HepG2 (cell line): ENCODE data around the gene MN1. TPM values are rescaled to one million over a fixed set of nuclear protein-coding genes. Genes with fewer than 3 reads are reported as not detected.

Experiments
- ARNTL ChIP-seq: sonication (generic); formaldehyde crosslinking; IDR thresholded peaks from 2 replicates; pipeline ENCODE4 v1.4.0; 2020; ENCODE audit warnings: mild to moderate bottlenecking, missing genetic modification reagents
- KIAA2018 ChIP-seq: sonication (generic); formaldehyde crosslinking; IDR thresholded peaks from 2 replicates; pipeline ENCODE4 v1.5.0; 2020; ENCODE audit warnings: mild to moderate bottlenecking, missing genetic modification reagents, borderline replicate concordance
- MED13 ChIP-seq: sonication (generic); formaldehyde crosslinking; IDR thresholded peaks from 2 replicates; pipeline ENCODE4 v1.5.0; 2020; ENCODE audit warnings: missing genetic modification reagents
- MYNN ChIP-seq: sonication (generic); formaldehyde crosslinking; IDR thresholded peaks from 2 replicates; pipeline ENCODE4 v1.4.0; 2020; ENCODE audit warnings: mild to moderate bottlenecking, low read depth, missing genetic modification reagents
- SNAPC4 ChIP-seq: sonication (generic); formaldehyde crosslinking; IDR thresholded peaks from 2 replicates; pipeline ENCODE4 v1.4.0; 2020; ENCODE audit warnings: mild to moderate bottlenecking, missing genetic modification reagents
- ZFP1 ChIP-seq: IDR thresholded peaks from 2 replicates; pipeline ENCODE4 v1.6.1; 2016
- ZNF143 ChIP-seq: sonication (generic); formaldehyde crosslinking; IDR thresholded peaks from 2 replicates; pipeline ENCODE4 v1.4.0; 2020; ENCODE audit warnings: missing genetic modification reagents
- polyA plus RNA-seq, 8 experiments: library from polyadenylated mRNA; depleted of rRNA in 3 of 8; stranded (reverse) in 7 of 8; unstranded in 1 of 8; fragments of >200 nt; fragmentation: Illumina TruSeq in 4 of 8; extraction: Trizol in 4 of 8; gene quantifications; 2 replicates each; pipeline versions ENCODE4 v1.2.1 to v1.2.3, GENCODE V29; 2011 to 2016; ENCODE audit warnings: low read depth in 4 of 8, missing spikeins in 1 of 8, mixed read lengths in 1 of 8; ENCODE audit not compliant: insufficient read depth in 1 of 8
- total RNA-seq, 5 experiments: library from RNA; depleted of rRNA; stranded (reverse); fragments of >200 nt; fragmentation: Illumina TruSeq; extraction: Trizol; gene quantifications; 2 replicates each; pipeline ENCODE4 v1.2.3, GENCODE V29; 2016; ENCODE audit warnings: low read depth in 1 of 5
- TF ChIP-seq, protein P1 (sequence below), 2 experiments: IDR thresholded peaks; 2 replicates each; pipeline ENCODE4 v1.6.1; 2011 to 2012; ENCODE audit warnings: low read length in 2 of 2, borderline replicate concordance in 1 of 2, low read depth in 1 of 2, mild to moderate bottlenecking in 1 of 2, moderate library complexity in 1 of 2
- TF ChIP-seq, protein P2 (sequence below): IDR thresholded peaks from 2 replicates; pipeline ENCODE4 v1.6.1; 2016; ENCODE audit warnings: low read depth, control low read depth

MN1 gene
- total and polyA plus RNA-seq, 2 of the 13 experiments (the other 11 are each of a cell fraction or from before 2014, with no cell fraction given): 0.01 TPM; not detected in 1

GRCh38 chr22:27760474-27760873, 41.1 kb downstream of the MN1 start (continued):
- no peak for TF ChIP-seq SNAPC4 (CRISPR knock-in tag)
- TF ChIP-seq MYNN (CRISPR knock-in tag): no peak
- no peak for TF ChIP-seq KIAA2018
- no peak for TF ChIP-seq ZFP1 (CRISPR knock-in tag)
- TF ChIP-seq, protein P1, sequence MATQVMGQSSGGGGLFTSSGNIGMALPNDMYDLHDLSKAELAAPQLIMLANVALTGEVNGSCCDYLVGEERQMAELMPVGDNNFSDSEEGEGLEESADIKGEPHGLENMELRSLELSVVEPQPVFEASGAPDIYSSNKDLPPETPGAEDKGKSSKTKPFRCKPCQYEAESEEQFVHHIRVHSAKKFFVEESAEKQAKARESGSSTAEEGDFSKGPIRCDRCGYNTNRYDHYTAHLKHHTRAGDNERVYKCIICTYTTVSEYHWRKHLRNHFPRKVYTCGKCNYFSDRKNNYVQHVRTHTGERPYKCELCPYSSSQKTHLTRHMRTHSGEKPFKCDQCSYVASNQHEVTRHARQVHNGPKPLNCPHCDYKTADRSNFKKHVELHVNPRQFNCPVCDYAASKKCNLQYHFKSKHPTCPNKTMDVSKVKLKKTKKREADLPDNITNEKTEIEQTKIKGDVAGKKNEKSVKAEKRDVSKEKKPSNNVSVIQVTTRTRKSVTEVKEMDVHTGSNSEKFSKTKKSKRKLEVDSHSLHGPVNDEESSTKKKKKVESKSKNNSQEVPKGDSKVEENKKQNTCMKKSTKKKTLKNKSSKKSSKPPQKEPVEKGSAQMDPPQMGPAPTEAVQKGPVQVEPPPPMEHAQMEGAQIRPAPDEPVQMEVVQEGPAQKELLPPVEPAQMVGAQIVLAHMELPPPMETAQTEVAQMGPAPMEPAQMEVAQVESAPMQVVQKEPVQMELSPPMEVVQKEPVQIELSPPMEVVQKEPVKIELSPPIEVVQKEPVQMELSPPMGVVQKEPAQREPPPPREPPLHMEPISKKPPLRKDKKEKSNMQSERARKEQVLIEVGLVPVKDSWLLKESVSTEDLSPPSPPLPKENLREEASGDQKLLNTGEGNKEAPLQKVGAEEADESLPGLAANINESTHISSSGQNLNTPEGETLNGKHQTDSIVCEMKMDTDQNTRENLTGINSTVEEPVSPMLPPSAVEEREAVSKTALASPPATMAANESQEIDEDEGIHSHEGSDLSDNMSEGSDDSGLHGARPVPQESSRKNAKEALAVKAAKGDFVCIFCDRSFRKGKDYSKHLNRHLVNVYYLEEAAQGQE (IDR thresholded peaks at IDR 0.05; ENCODE audit: borderline replicate concordance in 1 of 2, low read depth in 1 of 2, low read length in 2 of 2): no peak
- no peak for TF ChIP-seq ZNF143 (CRISPR knock-in tag)
- TF ChIP-seq, protein P2, sequence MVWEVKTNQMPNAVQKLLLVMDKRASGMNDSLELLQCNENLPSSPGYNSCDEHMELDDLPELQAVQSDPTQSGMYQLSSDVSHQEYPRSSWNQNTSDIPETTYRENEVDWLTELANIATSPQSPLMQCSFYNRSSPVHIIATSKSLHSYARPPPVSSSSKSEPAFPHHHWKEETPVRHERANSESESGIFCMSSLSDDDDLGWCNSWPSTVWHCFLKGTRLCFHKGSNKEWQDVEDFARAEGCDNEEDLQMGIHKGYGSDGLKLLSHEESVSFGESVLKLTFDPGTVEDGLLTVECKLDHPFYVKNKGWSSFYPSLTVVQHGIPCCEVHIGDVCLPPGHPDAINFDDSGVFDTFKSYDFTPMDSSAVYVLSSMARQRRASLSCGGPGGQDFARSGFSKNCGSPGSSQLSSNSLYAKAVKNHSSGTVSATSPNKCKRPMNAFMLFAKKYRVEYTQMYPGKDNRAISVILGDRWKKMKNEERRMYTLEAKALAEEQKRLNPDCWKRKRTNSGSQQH: no peak
- TF ChIP-seq ARNTL (CRISPR knock-in tag): no peak
- no peak for TF ChIP-seq MED13 (CRISPR knock-in tag)
